GM04503 (cell line): Measurements from ENCODE around the gene ITIH2.
"Not testable (repeated sequence)": the region's sequence is repeated elsewhere in the genome, so short reads cannot be mapped to it uniquely, and the experiment has no call there.

ENCODE experiments used
- DNase-seq: peaks from one replicate; pipeline ENCODE4 v3.0.0-alpha.2; 2012; ENCODE audit warnings: low read depth

The ITIH2 gene, protein sequence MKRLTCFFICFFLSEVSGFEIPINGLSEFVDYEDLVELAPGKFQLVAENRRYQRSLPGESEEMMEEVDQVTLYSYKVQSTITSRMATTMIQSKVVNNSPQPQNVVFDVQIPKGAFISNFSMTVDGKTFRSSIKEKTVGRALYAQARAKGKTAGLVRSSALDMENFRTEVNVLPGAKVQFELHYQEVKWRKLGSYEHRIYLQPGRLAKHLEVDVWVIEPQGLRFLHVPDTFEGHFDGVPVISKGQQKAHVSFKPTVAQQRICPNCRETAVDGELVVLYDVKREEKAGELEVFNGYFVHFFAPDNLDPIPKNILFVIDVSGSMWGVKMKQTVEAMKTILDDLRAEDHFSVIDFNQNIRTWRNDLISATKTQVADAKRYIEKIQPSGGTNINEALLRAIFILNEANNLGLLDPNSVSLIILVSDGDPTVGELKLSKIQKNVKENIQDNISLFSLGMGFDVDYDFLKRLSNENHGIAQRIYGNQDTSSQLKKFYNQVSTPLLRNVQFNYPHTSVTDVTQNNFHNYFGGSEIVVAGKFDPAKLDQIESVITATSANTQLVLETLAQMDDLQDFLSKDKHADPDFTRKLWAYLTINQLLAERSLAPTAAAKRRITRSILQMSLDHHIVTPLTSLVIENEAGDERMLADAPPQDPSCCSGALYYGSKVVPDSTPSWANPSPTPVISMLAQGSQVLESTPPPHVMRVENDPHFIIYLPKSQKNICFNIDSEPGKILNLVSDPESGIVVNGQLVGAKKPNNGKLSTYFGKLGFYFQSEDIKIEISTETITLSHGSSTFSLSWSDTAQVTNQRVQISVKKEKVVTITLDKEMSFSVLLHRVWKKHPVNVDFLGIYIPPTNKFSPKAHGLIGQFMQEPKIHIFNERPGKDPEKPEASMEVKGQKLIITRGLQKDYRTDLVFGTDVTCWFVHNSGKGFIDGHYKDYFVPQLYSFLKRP

DNA sequence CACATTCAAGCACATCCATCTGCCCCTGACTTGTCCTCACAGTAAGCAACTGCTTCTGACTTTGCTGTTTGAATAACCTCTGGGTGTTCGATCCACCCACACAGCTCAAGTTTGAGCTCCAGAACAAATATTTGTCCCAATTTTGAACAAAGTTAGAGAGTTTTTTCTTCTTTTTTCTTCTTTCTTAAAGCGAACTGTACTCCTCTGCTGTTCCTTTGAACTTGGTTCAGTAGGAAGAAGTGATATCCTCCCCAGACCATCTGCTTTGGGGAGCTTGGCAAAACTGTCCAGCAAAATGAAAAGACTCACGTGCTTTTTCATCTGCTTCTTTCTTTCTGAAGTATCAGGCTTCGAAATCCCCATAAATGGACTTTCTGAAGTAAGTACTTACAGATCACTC is at the start of gene ITIH2:
ITIH2 (plus strand) TSS at position 177 of the 400 bp plus-strand sequence; CDS start at position 296, 119 bp downstream.
- no peak for DNase-seq

DNA sequence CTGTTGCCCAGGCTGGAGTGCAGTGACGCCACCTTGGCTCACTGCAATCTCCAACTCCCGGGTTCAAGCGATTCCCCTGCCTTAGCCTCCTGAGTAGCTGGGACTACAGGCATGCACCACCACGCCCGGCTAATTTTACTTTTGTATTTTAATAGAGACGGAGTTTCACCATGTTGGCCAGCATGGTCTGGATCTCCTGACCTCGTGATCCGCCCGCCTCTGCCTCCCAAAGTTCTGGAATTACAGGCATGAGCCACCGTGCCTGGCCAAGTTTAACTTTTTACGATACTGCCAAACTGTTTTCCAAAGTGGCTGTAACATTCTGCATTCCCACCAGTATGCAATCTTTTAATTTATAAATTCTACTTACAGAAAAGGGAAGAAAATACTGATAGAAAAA is 46.0 kb upstream of the ITIH2 start:
- DNase-seq = not testable (repeated sequence)

DNA sequence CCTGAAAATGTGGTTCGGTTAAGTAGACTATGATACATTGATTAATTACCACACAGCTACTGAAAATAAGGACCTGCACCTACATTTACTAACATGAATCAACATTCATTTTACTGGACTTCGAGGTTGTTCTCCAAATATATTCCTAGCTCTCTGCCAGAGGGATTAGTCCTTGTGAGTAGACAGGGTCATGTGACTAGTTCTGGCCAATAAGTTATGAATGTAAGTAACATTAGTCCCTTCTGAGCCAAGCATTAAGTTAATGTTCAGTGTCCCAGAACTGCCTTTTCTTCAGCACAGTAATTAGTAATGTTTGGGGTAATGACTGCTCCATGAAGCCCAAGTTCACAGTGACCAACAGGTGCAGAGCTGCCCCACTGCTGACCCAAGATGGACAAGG is 45.6 kb upstream of the ITIH2 start:
- DNase-seq = no peak

DNA sequence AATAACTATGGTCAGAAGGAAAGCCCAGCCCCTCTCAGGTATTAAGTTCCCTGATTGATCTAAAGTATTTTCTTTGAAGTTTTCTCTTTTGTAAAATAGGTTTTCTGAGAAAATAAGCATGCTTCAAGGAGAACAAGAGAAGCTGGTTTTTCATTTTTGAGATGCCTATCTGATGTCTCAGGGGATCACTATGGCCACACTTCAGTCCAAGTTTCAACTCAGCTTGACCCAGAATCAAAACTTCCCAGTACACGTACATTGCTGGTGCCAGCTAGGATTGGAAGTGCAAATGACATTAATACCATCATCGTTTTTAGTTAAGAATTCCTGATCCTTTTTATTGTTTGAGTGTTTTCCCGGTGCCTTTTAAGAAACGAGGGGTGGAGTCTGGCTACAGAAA is 43.6 kb upstream of the ITIH2 start:
- DNase-seq = no peak

DNA sequence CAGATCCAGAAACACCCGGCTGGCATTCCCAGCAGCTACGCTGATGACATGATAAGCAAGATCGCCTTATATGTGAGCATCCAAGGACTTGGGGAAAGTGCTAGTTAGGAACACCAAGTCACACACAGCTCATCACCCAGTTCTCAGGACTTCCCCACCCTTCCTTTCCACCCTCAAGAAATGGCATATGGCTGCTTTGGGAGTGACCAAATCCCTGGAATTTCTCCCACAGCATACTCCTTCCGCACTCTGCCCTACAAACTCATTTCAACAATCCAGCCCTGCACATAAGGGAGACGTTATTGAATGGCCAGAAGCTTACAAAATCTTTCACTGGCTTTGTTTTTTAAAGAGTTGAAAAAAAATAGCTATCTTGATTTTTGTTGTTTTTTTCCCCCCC is 40.6 kb upstream of the ITIH2 start:
- DNase-seq = no peak

DNA sequence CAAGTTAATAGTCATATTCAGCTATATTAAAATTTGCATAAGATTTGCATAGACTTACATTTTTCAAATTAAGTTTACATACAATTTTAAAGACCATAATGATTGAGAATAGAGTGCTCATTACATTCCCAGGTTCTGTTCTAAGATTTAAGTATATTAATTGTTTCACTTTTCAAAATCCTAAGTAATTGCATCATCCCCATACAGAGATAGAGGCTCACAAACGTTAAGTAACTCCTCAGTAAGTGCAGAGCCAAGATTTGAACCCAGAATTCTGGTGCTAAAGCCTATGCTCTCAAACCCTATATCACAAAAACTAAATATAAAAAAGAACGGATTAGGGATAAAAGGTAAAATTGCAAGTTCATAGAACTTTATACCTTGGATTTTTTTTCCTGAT is 38.4 kb upstream of the ITIH2 start:
- no peak for DNase-seq

DNA sequence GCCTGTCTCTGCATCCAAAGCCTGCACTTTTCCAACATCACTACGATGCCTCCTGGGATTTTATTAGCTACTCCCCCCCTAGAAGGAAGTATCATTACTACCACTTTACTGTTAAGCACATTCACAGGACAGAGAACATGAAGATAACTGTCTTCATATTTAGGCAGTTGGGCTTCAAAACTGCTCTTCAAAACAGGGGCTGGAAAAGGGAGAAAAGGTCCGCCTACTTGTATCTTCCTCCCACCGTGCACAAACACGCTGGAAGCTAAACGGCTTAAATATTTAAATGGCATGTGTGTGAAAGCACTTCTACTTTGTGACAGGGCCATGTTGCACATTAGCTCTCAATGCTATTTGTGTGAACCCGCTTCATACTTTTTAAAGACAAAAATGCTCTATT is 37.3 kb upstream of the ITIH2 start:
- no peak for DNase-seq

DNA sequence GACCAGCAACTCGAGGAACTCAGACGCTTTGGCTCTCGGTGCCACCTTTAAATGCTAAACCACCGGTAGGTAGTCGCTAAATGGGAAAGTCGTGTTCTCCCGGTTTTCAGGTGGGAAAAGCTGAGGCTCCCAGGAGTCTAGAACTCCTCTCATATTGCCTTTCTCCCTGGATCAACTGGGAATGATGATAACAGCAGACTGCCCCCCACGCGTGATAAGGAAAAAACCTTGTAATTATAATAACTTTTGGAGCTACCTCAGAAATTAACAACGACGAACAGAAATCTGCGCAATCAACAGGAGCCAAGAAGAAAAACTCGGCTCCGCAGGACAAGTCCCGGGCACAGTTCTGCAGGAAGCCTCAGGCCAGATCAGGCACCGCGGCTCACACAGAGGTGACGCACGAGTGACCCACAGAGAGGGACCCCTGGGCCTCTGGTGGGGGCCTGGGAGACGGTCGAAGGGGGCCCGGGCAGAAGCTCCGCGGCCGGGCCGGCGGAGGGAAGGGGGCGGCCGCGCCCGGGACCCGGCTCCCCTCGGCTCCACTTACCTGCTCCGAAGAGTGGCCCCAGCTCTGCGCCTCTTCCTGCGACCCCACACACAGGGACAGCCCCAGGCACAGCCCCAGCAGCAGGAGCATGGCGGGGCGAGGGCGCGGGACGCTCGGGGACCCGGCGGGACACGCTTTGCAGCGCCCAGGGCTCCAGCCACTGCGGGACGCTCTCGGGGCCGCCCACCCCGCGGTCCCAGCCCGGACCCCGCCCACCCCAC is 36.7 kb upstream of the ITIH2 start, which contains the start of gene ITIH5:
ITIH5 (minus strand) TSS at position 714 of the 771 bp plus-strand sequence; CDS start at position 640, 74 bp downstream.
- no peak for DNase-seq

DNA sequence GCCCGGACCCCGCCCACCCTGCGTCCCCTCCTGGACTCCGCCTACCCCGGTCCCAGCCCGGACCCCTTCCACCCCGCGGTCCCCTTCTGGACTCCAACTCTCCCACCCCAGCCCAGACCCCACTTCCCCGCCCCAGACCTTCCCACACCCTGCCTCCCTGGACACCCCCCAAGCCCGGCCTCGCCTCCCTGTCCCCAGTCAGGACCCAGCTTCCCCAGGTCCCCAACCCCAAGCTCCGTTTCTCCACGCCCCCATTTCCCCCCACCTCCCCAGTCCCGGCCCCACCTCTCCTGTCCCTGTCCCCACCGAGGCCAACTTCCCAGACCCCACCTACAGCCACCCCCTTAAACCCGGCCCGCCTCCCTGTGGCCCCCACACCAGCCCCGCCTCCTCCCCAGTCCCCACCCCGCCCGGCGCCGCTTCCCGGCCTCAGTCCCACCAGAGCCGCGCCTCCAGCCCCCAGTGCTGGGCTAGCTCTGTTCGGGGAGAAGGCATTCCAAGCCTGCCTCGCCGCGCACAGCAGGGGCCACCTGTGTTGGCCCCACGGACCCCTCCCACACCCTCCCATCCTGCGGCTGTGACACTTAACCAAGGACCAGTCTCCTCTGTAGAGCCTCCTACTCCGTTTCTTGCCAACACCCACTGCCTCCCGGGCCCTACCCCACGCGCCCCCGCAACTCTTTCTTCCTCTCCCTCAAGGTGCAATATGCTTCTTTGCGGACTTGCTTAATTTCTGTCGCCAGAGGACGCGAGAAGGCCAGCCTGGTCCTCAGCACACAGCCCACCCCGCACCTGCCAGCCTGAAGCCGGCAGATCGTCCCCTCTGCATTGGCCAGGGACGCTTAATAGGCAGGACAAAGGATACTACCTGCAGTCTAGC is 35.6 kb upstream of the ITIH2 start:
- DNase-seq = no peak

DNA sequence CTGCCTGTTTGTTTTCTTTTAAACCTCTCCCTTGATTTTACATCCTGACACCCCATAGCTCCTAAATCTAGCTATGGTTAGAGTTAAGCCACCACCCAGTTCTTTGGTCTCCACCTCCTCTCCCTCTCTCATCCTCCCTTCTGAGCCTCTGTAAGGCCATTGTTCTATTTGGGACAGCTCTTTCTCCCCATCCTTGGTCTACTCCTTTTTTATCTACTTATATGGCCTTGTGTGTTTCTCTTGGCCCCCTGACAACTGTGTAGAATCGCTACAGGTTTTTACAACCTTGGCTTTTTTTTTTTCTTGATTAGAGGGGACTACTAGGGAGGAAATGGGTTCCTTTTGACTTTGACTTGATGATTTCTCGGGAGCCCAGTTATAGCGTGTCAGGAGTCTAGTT is 33.0 kb upstream of the ITIH2 start:
- no peak for DNase-seq

DNA sequence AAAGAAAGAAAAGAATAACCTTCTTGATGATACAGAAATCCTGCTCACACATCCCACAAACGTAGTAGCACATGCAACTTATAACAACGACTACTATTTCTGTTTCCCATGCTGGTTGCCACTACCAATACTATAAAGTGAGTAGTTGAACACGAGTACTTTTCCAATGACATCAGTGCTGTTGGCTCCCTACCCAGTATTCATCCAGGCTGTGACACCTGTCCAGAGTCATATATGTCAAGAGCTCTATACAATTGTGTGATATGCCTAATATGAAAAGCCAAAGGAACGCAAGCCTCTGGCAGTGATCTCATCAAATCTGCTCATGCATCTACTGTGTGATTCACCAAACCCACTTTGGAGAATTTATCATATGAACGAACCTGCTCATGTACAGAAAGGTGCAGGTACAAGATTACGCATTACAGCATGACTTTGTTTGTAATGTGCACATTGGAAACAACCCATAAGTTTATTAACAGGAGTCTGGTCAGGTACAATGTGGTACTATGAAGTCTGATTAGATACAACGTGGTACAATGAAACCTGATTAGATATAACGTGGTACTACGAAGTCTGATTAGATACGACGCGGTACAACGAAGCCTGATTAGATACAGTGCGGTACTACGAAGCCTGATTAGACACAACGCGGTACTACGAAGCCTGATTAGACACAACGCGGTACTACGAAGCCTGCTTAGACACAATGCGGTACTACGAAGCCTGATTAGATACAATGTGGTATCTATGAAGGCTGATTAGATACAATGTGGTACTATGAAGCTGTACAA is 30.6 kb upstream of the ITIH2 start:
- no peak for DNase-seq

DNA sequence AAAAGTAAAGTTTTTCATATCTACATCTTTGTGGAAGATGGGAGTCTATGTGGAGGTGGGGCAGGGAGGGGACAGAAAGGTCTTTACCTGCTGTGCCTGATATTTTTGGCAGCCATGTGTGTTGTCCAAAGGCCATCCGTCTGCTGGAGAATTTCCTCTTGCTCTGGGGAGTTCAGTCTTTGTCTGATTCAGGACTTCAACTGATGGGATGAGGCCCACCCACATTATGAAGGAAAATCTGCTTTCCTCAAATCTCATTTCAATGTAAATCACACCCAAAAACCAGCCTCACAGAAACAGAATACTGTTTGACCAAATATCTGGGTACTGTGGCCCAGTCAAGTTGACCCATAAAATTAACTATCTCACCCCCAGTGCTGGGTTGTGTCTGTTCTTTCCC is 23.9 kb upstream of the ITIH2 start:
- DNase-seq = no peak

DNA sequence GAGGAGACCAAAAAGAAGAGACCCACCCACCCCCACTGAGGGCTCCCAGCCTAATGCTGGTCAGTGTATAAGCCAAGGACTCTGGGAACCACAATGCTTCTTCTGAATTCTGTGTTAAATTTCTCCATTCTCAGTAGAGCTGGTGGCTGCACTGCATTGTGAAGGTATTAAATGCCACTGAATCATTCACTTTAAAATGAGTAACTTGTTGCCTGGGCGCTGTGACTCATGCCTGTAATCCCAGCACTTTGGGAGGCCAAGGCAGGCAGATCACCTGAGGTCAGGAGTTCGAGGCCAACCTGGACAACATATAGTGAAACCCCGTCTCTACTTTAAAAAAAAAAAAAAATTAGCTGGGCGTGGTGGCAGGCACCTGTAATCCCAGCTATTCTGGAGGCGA is 23.0 kb upstream of the ITIH2 start:
- not testable (repeated sequence) for DNase-seq

DNA sequence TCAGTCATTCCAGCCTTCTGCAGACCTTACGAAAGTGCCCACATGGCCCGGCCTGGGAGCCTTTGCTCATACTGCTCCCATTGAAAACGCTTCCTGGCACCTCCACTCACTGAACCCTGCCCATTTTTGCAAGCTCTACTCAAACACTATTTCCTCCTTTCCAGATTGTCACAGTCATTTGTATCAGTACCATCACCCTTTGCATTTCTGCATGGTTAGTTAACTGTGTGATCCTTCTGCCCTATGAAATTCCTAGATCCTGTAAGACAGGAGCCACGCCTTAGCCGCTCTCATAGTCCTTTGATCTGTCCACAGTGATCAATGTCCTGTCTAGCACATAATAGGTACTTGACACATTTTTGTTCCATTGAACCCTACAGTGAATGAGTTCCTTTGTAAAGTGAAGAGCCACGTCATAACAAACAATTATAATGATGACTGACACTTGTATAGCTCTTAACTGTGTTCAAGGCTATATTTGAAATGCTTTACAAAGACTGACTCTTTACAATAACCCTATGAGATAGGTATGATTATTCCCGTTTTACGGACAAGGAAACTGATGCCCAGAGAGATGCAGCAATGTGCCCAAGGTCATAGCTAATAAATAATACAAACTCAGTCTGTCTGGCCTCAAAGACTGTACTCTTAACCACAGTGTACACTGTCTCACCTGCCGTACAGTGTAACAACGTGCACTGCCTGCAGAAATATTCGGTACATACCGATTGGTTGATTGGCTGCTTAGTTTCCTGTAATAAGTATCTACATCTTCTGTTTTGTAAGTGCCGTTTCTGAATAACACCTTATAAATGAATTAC is 16.6 kb upstream of the ITIH2 start:
- DNase-seq = no peak

DNA sequence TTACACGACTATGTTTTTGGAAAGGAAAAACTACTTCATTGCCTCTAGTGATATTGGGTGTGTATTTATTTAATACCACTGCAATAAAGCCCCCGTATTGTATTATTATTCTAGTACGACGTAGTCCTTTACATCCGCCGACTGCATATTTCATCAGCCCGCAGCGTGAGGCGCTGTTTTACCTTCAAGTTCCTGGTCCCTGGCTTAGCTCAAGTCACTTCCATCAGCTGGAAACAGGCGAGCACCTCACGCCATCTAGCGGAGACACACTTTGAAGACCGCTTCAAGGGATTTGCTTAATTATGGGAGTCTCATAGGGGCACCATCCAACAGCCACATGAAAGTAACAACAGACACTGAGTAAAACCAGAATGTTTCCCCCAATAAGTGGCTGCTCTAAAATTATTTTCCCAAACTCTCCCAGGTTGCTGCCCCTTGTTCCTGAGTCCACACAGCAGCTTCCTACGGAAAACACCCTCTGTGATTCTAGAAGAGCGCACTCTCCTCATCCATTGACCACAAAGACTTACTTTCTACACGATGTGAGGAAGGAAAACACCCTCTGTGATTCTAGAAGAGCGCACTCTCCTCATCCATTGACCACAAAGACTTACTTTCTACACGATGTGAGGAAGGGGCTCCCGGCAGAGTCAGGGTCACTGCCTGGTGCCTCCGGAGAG is 15.7 kb upstream of the ITIH2 start:
- peak; percentile 22 for DNase-seq

DNA sequence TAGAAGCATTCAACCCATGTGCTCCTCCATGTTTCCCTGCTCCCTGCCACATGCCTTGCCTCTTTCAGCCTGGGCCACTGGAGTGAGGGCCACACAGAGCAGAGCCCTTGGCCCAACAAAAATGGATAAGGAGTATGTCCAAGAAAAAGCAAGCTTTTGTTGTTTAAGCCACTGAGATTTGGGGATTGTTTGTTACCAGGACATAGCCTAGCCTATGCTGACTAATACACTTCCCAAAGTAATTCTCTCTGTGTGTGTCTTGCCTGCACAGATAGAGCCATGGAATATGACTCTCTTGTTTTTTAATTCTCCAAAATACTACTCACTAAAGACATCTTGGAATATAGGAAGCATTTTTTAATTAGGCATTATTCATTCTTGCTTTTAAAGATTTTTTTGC is 13.5 kb upstream of the ITIH2 start:
- no peak for DNase-seq

DNA sequence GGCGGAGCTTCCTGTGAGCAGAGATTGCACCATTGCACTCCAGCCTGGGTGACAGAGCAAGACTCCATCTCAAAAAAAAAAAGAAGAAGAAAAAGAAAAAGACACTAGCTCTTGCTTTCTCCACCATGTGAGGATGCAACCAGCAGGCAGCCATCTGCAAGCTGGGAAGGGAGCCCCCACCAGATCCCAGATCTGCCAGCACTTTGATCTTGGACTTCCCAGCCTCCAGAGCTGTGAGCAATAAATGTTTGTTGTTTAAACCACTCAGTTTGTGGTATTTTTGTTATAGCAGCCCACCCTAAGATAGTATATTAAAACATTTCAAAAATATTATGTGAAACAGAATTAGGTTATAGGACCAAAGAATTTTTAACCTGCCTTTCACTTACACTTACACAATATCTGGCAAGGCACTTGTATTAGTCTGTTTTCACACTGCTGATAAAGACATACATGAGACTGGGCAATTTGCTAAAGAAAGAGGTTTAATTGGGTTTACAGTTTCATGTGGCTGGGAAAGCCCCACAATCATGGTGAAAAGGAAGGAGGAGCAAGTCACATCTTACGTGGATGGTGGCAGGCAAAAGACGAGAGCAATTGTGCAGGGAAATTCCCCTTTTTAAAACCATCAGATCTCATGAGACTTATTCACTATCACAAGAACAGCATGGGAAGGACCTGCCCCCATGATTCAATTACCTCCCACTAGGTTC is 12.1 kb upstream of the ITIH2 start:
- not testable (repeated sequence) for DNase-seq

DNA sequence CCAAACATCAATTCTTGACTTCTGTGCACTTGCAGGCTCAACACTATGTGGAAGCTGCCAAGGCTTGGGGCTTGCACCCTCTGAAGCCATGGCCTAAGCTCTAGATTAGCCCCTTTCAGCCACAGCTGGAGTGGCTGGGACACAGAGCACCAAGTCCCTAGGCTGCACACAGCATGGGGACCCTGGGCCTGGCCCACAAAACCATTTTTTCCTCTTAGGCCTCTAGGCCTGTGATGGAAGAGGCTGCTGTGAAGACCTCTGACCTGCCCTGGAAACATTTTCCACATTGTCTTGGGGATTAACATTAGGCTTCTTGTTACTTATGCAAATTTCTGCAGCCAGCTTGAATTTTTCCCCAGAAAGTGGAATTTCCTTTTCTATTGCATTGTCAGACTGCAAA is 10.7 kb upstream of the ITIH2 start:
- DNase-seq = not testable (repeated sequence)
